GM21423 (cell line): ENCODE measurements around the gene RAB11FIP5.
"Not testable (repeated sequence)": the region's sequence is repeated elsewhere in the genome, so short reads cannot be mapped to it uniquely, and the experiment has no call there.

Source experiments
- ATAC-seq: cut with Tn5 transposase; IDR thresholded peaks from one replicate; pipeline ENCODE4 v1.9.1; 2021; ENCODE audit warnings: mild to moderate bottlenecking, moderate library complexity; ENCODE audit not compliant: unreplicated experiment

Gene RAB11FIP5

GRCh38 chr2:73110168-73111072 is 2.3 kb downstream of the RAB11FIP5 start:
- no peak for ATAC-seq

- no peak for ATAC-seq
Measured at GRCh38 chr2:73109431-73110167, 3.1 kb downstream of the RAB11FIP5 start.

GRCh38 chr2:73107211-73107926 is 5.4 kb downstream of the RAB11FIP5 start:
- no peak for ATAC-seq

- ATAC-seq = no peak
Measured at GRCh38 chr2:73106791-73107190, 6.0 kb downstream of the RAB11FIP5 start.

- ATAC-seq = no peak
Measured at GRCh38 chr2:73105511-73105971, 7.2 kb downstream of the RAB11FIP5 start.

GRCh38 chr2:73104933-73105332 is 7.8 kb downstream of the RAB11FIP5 start:
- no peak for ATAC-seq

- ATAC-seq = no peak
Measured at GRCh38 chr2:73103018-73103542, 9.7 kb downstream of the RAB11FIP5 start.

GRCh38 chr2:73101626-73102256 is 11.0 kb downstream of the RAB11FIP5 start:
- no peak for ATAC-seq

GRCh38 chr2:73100956-73101355 is 11.8 kb downstream of the RAB11FIP5 start:
- no peak for ATAC-seq

- ATAC-seq = no peak
Measured at GRCh38 chr2:73099486-73099885, 13.3 kb downstream of the RAB11FIP5 start.

- ATAC-seq = no peak
Measured at GRCh38 chr2:73095910-73096309, 16.8 kb downstream of the RAB11FIP5 start.

- not testable (repeated sequence) for ATAC-seq
Measured at GRCh38 chr2:73093601-73094218, 19.0 kb downstream of the RAB11FIP5 start.

- no peak for ATAC-seq
Measured at GRCh38 chr2:73092146-73092783, 20.5 kb downstream of the RAB11FIP5 start.

GRCh38 chr2:73091696-73092095 is 21.1 kb downstream of the RAB11FIP5 start:
- no peak for ATAC-seq

GRCh38 chr2:73091164-73091563 is 21.6 kb downstream of the RAB11FIP5 start:
- ATAC-seq = no peak

GRCh38 chr2:73089270-73090030 is 23.3 kb downstream of the RAB11FIP5 start:
- no peak for ATAC-seq

GRCh38 chr2:73088703-73089102 is 24.0 kb downstream of the RAB11FIP5 start:
- ATAC-seq = no peak

- no peak for ATAC-seq
Measured at GRCh38 chr2:73088211-73088610, 24.5 kb downstream of the RAB11FIP5 start.

GRCh38 chr2:73087311-73087710 is 25.4 kb downstream of the RAB11FIP5 start:
- ATAC-seq = no peak
